HG02938 (cell line): Measurements from ENCODE around the gene GPR4.
"Not testable (repeated sequence)": the region's sequence is repeated elsewhere in the genome, so short reads cannot be mapped to it uniquely, and the experiment has no call there.

Experiments
- ATAC-seq: cut with Tn5 transposase; IDR thresholded peaks from one replicate; pipeline ENCODE4 v1.9.1; 2021; ENCODE audit warnings: mild to moderate bottlenecking, moderate library complexity; ENCODE audit not compliant: unreplicated experiment

Gene GPR4

GRCh38 chr19:45601524-45602374 lies at the start of gene GPR4:
Gene GPR4 (minus strand): TSS chr19:45602212. CDS start chr19:45591866, 10,346 bp downstream.
- ATAC-seq, result no peak

DNA sequence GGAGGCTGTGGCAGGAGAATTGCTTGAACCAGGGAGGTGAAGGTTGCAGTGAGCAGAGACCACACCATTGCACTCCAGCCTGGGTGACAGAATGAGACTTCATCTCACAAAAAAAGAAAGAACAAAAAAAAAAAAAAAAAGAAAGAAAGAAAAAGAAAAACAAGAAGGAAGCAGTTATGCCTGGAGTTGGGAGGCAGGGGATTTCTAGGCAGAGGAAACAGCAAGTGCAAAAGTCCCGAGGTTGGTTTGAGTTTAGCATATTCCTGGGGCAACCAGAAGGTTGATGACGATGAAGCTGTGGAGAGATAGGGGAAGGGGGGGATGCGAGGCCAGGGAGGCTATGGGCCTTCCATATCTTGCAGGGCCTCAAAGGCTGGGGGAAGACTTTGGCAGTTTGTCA lies 48.7 kb upstream of the GPR4 start:
- no peak for ATAC-seq

DNA sequence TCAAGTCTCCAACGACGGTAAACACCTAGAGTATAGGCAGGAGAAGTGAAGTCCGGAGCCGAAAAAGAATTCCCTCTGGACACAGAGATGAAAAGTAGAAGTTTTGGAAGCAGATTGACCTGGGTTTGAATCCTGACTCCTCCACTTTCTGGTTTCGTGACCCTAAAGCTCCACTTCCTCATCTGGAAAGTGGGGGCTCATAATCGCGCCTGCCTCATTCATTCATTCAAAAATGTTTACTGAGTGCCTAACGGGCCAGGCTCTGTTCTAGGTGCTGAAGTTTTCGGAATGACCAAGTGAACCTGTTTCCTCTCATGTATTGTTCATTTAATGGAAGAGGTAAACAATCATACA lies 44.3 kb upstream of the GPR4 start:
- no peak for ATAC-seq

GRCh38 chr19:45645631-45646344 lies 43.8 kb upstream of the GPR4 start:
- ATAC-seq, result no peak

GRCh38 chr19:45645068-45645630 lies 43.1 kb upstream of the GPR4 start:
- no peak for ATAC-seq

DNA sequence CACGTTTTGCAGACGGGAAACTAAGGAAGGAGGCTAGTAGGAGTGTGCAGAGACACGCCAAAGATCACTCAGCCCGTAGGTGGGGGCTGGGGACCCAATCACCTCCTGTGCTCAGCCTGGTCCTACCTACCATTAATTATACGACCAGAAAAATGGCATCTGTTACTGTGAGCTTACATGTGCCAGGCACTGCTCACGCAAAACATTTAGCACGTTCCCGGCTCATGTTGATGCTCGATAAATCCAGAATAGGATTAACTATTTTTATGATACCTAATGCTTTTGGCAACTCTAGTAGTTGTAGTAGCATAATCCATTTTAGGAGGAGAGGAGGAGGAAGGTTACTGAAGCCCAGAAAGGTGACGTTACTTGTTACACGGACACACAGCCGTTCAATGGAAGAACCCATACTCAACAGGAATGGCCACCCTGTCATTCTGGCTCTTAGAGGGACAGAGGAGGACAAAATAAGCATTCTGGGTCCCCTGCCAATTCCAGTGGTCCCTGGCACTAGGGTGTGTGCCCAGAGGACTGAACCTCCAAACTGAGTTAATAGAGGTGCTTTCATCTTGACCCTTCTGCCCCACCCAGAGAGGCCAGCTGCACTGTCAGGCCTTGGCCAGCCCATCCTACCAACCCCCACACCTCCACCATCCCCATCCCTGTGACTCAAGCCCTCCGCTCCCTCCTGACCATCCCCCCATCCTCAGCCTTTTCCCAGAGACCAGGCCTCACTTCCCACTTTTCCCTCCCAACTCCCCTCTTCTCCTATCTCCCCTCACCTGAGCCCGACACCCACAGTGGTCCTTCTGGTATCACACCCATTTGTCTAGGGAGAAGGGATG lies 42.1 kb upstream of the GPR4 start:
- no peak for ATAC-seq

GRCh38 chr19:45643024-45643926 lies 41.3 kb upstream of the GPR4 start:
- no peak for ATAC-seq

DNA sequence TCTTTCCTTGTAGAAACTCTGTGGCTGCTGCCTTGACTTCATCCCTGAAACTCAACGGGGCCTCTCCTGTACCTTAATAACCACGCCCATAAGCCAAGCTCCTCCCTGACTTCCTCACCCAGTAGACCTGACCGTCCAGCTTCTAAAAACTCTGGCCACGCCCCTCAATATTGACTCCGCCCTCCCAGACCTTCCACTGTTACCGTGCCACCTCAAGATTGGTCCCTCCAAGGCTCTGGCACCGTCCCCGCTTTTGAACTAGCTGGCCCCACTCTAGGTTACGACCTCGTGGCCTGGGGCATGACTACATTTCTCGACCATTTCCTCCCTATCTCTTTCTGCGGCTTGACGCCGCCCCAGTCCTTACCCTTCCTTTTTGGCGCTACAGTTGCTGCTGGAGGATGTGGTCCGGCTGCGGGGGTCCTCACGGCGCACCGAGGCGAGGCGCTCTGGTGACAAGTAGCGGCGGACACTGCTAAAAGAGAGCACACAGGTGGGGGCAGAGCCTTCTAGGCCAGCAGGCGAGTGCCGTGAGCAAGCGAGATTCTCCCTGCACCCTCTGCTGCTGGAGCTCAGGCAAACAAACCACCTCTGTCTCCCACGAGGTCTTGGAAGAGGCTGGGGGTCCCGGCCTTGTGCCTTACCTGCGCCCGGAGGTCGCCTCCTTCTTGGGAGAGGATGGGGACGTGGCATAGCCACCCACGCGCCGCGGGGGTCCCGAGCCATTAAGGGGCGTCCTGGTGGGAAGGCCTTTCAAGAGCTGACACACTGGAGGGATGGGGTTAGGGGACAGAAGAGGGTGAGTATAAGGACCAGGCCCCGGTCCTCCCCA lies 39.5 kb upstream of the GPR4 start:
- peak; percentile 36 for ATAC-seq

- no peak for ATAC-seq
Measured at GRCh38 chr19:45640849-45641273, 38.8 kb upstream of the GPR4 start.

DNA sequence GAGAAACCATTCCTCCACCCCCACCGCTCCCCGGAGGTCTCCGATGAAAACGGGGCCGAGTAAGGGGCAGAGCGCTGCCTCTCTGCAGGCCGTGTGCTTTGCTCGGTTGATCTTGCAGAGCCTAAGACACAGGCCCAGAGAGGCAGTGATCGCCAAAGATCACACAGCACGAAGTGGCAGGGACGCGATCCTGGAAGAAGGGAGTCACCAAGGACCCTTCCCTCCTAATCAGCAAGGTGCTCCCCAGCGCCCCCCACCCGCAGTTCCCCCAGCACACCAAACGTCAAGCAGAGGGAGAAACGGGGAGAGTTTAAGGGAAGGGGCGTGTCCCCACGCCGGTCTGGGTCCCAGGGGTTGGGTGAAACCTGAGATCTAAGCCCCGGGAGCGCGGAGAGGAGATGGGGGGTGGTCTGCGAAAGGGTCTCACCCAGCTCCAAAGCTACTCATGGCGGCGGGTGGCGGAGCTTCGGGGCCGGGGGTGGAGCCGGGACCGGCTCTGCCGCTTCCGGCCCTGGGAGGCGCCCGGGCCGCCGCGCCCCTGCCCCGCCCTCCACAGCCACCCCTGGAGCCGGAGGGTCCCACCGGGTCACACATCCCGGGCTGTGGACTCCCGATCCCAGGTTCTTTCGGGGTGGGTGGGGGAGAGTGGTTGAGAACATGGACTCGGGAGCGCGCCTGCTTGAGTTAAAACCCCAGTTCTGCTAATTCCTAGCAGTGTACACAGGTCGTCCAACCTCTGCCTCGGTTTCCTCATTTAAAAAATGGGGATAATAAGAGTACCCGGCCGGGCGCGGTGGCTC lies 37.1 kb upstream of the GPR4 start, which contains the start of gene EML2:
EML2 (minus strand) TSS at position 468 of the 800 bp plus-strand sequence; CDS start at position 447, 21 bp downstream.
- no peak for ATAC-seq

DNA sequence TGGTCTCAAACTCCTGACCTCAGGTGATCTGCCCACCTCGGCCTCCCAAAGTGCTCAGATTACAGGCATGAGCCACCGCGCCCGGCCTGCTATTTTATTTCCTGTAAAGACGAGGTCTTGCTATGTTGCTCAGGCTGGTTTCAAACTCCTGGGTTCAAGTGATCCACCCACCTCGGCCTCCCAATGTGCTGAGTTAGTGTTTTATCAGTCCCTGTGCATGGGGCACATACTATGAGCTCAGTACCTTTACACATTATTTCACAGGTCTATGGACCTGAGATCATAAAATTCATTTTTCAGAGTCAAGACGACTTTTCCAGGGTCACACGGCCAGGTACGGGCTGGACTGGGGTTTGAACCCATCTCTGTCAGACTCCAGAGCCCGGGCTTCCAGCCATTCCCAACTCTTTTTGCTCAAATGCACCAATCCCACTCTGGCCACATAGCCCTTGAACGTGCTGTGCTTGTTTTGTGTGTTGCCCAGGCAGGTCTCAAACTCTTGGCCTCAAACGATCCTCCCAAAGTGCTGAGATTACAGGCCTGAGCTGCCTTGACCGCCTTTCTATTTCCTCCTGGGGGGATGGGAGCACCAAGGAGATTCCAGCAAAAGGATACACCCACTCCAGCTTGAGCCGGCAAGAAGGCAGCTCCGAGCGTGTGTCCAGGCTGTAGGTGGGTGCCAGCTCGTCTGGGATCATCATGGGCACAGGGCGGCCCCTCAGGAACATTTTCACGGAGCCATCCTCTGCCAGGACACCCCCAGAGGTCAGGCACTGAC lies 36.1 kb upstream of the GPR4 start:
- no peak for ATAC-seq

DNA sequence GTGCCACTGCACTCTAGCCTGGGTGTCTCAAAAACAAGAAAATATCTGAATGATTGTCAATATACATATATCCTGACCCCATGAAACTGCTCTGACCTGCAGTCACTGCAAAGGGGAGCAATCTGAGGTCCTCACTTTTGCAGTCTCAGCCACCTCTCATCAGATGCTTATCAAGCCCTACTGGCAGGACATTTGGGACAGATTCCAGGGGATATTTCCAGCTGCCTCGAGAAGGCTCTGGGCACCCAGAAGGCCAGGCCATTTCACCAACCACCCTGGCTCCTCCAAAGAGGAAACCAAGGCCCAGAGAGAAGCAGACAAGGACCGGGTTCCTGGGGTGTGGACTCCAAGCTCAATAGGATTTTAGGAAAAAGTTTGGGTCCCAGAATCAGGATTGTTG lies 34.9 kb upstream of the GPR4 start:
- no peak for ATAC-seq

- no peak for ATAC-seq
Measured at GRCh38 chr19:45636275-45636674, 34.3 kb upstream of the GPR4 start.

- no peak for ATAC-seq
Measured at GRCh38 chr19:45632468-45633196, 30.6 kb upstream of the GPR4 start.

GRCh38 chr19:45630463-45630862 lies 28.5 kb upstream of the GPR4 start:
- ATAC-seq, result no peak

DNA sequence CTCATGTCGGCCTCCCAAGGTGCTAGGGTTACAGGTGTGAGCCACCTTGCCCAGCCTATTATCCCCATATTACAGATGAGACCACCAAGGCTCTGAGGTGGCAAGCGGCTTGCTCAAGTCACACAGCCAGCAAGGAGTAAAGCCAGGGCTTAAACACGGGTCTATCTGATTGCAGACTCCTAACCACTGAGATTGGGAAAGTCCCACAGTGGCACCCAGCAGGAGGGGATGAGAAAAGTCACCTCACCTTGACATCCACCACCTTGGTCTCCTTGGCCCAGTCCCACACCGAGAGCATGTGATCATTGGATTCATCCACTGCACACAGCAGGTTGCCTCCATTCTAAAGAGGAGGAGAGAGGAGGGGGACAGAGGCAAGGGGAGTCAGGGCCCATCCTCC lies 27.7 kb upstream of the GPR4 start:
- ATAC-seq, result no peak

DNA sequence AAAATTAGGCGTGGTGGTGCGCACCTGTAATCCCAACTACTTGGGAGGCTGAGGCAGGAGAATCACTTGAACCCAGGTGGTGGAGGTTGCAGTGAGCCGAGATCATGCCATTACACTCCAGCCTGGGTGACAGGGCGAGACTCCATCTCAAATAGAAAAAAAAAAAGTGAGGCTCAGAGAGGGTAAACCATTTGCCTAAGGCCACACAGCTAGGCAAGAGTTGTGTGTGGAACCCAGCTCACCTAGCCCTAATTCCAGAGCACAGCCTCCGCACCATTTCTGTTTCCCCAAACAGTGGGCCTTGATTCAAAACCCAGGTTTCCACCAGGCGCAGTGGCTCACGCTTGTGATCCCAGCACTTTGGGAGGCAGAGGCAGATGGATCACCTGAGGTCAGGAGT lies 26.2 kb upstream of the GPR4 start:
- ATAC-seq, result not testable (repeated sequence)
